Activated effector memory CD4-positive, alpha-beta T cell treated with Interleukin-2 at 50 U/mL for 16 hours (primary cell): Measurements from ENCODE around the gene TEX50.
"Not testable (repeated sequence)": the region's sequence is repeated elsewhere in the genome, so short reads cannot be mapped to it uniquely, and the experiment has no call there.

Experiments
- DNase-seq: peaks from one replicate; pipeline ENCODE4 v3.0.0-alpha.2; 2020

The TEX50 gene

GRCh38 chr1:173663159-173663558 is 28.0 kb downstream of the TEX50 start:
- no peak for DNase-seq

- DNase-seq = no peak
These were observed 31.5 kb downstream of the TEX50 start for GRCh38 chr1:173666646-173667045.

- DNase-seq = no peak
These were observed 34.4 kb downstream of the TEX50 start, which contains the start of gene ANKRD45 for GRCh38 chr1:173669491-173669941. ANKRD45 (minus strand) TSS chr1:173669851; CDS start chr1:173659418, 10,433 bp downstream.

GRCh38 chr1:173674496-173674895 is 39.4 kb downstream of the TEX50 start:
- DNase-seq = not testable (repeated sequence)

- not testable (repeated sequence) for DNase-seq
These were observed 45.0 kb downstream of the TEX50 start for GRCh38 chr1:173680152-173680551.

- DNase-seq = no peak
These were observed 47.0 kb downstream of the TEX50 start for GRCh38 chr1:173682184-173682583.

- DNase-seq = not testable (repeated sequence)
These were observed 48.7 kb downstream of the TEX50 start for GRCh38 chr1:173683838-173684237.

- not testable (repeated sequence) for DNase-seq
These were observed 50.0 kb downstream of the TEX50 start for GRCh38 chr1:173685121-173685520.
